ENCODE results near the gene SKAP1.

DNA sequence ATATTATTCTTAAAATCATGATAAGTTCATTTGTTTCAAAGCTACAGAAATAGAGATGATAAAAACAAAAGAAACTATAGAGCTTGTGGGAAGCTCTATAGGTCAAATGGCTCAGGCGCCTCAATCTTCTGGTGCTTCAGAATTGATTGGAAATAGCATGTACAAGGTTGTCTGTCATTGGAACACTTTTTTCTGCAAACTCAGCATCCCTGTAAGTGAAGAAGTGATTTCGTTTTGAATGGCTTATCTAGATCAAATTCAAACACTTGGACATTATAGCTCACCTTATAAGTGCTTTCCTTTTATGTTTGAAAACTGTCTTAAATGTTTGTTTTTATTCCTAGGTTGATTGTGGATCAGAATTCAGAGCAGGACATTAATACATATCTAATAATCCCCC is 103.7 kb downstream of the SKAP1 start:
- TF ChIP-seq POLR2AphosphoS5 (IDR thresholded peaks at IDR 0.05; ENCODE audit: low read depth, low read length) (no peak), POLR2A (IDR thresholded peaks at IDR 0.05; ENCODE audit: low read depth, low read length) (no peak)

All from GM12892 (cell line).